Measurements from ENCODE around the gene AFP.
"Not testable (repeated sequence)": the region's sequence is repeated elsewhere in the genome, so short reads cannot be mapped to it uniquely, and the experiment has no call there.

The AFP gene

GRCh38 chr4:73435984-73436383 is at the start of gene AFP:
Gene AFP (plus strand): TSS chr4:73436221. CDS start chr4:73436263, 42 bp downstream.
- DNase-seq, result no peak

DNA sequence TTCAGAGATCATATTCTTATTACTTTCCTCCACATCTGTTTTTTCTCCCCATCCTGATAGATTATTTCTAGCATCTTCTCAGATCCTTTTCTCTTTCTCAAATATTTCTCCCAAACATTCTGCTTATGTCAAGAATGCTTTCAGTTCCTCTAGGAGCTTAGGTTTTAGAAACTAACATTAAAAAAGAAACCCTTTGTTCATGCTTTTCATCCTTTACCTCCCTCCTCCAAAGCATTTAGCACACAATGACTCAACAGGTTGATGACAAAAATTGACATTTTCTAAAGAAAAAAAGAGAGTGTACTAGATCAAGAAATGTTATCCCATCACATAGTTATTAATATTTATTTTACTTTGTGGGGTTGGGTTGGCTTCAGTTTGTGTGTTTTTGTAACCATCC is 48.5 kb upstream of the AFP start:
- DNase-seq, result no peak

GRCh38 chr4:73388887-73389286 is 47.1 kb upstream of the AFP start:
- no peak for DNase-seq

GRCh38 chr4:73389663-73390062 is 46.4 kb upstream of the AFP start:
- not testable (repeated sequence) for DNase-seq

DNA sequence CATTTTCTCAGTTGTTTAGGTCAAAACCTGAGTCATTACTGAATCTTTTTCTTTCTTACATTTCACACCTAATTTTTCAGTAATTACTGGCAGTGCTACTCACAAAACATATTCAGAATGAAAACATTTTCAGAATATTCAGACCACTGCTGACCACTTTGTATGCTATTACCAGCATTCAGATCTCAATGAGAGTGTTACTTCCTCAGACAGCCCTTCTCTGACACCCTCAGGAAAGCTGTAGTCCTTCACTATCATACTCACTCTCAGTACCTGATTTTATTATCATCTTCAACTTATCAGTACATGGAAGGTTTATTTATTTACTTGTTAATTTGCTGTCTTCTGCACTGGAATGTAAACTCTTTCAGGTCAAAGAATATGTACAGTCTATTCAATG is 44.2 kb upstream of the AFP start:
- no peak for DNase-seq

GRCh38 chr4:73392936-73393335 is 43.1 kb upstream of the AFP start:
- no peak for DNase-seq

DNA sequence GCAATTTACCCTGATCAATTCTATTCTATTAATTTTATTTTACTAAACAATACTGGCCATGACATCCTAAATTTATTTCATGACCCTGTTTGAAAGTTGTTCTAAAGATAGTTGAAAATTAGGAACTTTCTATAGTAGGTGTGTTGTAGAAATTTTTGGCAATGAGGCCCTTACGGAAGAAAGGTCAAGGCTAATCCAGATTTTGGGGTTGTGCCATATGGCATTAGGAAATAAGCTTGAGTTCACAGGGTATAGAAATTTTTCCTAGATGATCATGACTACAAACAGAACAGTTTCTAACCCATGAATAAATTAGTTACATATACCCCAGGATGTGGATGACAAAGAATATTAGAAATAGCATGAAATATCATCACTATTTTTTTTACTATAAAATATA is 39.7 kb upstream of the AFP start:
- no peak for DNase-seq

DNA sequence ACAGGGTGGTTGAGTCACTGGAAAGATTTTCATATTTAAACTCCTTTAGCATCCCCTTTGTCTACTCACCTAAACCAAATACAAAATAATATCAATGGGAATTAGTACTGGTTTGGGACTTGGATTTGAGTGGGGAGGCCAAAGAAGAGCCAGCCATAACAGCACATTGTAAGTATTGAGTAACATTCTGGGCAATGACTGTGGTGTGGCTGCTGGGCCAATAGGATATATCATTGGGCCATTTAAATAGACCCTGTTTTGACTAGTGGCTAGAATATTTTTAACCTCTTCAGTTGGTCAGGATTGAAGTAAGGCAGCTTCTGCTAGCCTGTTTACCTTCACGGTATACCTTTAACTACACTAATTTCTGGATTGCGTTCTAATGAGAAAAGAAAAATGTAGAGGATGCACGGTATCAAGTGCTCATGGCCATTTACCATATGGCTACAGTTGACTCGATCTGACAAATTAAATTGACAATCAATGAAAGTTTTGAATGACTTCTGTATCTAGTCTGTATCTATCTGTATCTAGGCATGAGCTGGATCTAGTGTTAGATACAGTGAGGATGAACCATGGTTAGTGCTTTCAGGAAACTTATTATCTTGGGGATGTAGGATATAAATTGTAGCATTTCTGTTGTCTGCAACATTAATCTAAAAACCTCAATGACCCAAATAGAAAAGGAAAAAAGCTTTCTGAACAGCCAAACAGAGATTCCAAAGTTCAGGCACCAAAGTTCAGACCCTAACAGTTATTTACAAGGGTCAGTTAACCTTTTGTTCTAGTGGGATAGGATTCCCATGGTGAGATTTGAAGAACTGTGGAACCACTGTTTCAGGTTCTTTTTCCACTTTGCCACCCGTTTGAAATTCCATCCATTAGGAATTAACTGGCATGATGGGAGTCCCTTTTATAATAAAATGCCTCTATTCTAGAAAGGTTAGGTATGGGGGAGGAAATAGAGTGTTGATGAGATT is 38.7 kb upstream of the AFP start:
- no peak for DNase-seq

DNA sequence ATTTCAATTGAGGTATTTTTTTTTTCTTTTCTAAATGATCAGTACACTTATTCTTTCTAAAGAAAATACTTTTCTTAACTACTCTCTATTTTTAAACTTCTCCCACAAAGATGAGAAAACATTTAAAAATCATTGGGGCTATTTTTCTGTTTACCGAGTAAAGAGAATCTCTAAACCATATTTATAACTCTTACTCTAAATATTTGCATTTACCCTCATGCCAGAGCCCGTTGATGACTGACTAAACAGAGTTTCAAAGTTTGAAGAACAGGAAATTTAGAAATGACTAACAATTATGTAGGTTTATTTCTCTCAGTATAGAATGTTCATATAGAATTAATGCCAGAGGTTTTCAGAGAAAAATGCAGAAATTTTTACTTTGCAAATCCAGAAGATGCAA is 34.6 kb upstream of the AFP start:
- no peak for DNase-seq

DNA sequence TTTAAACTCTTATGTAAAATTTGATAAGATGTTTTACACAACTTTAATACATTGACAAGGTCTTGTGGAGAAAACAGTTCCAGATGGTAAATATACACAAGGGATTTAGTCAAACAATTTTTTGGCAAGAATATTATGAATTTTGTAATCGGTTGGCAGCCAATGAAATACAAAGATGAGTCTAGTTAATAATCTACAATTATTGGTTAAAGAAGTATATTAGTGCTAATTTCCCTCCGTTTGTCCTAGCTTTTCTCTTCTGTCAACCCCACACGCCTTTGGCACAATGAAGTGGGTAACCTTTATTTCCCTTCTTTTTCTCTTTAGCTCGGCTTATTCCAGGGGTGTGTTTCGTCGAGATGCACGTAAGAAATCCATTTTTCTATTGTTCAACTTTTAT is 32.0 kb upstream of the AFP start, which contains the start of gene ALB:
Gene ALB, plus strand, starts transcription at position 246 of the 400 bp plus-strand sequence. Its CDS starts 41 bp downstream, at position 287.
- no peak for DNase-seq

DNA sequence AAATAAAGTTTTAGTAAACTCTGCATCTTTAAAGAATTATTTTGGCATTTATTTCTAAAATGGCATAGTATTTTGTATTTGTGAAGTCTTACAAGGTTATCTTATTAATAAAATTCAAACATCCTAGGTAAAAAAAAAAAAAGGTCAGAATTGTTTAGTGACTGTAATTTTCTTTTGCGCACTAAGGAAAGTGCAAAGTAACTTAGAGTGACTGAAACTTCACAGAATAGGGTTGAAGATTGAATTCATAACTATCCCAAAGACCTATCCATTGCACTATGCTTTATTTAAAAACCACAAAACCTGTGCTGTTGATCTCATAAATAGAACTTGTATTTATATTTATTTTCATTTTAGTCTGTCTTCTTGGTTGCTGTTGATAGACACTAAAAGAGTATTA is 31.6 kb upstream of the AFP start:
- DNase-seq, result no peak

DNA sequence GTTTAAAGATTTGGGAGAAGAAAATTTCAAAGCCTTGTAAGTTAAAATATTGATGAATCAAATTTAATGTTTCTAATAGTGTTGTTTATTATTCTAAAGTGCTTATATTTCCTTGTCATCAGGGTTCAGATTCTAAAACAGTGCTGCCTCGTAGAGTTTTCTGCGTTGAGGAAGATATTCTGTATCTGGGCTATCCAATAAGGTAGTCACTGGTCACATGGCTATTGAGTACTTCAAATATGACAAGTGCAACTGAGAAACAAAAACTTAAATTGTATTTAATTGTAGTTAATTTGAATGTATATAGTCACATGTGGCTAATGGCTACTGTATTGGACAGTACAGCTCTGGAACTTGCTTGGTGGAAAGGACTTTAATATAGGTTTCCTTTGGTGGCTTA is 30.9 kb upstream of the AFP start:
- no peak for DNase-seq

GRCh38 chr4:73406548-73406875 is 29.5 kb upstream of the AFP start:
- DNase-seq, result no peak

GRCh38 chr4:73407227-73407673 is 28.8 kb upstream of the AFP start:
- no peak for DNase-seq

GRCh38 chr4:73408181-73408867 is 27.7 kb upstream of the AFP start:
- no peak for DNase-seq

- DNase-seq, result no peak
Observed at GRCh38 chr4:73409012-73409862, 26.8 kb upstream of the AFP start.

DNA sequence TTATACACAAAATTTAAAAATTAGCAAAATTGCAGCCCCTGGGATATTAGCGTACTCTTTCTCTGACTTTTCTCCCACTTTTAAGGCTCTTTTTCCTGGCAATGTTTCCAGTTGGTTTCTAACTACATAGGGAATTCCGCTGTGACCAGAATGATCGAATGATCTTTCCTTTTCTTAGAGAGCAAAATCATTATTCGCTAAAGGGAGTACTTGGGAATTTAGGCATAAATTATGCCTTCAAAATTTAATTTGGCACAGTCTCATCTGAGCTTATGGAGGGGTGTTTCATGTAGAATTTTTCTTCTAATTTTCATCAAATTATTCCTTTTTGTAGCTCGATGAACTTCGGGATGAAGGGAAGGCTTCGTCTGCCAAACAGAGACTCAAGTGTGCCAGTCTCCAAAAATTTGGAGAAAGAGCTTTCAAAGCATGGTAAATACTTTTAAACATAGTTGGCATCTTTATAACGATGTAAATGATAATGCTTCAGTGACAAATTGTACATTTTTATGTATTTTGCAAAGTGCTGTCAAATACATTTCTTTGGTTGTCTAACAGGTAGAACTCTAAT is 26.0 kb upstream of the AFP start:
- no peak for DNase-seq

- DNase-seq, result no peak
Observed at GRCh38 chr4:73410916-73411730, 24.9 kb upstream of the AFP start.

GRCh38 chr4:73411731-73412414 is 24.1 kb upstream of the AFP start:
- DNase-seq, result no peak

- no peak for DNase-seq
Observed at GRCh38 chr4:73413294-73413755, 22.7 kb upstream of the AFP start.

GRCh38 chr4:73414936-73415271 is 21.1 kb upstream of the AFP start:
- DNase-seq, result no peak
